ACC112 (cell line): Measurements from ENCODE around the gene CAMK2B.

ENCODE experiments used
- H2AFZ ChIP-seq: fragments of 200-600 bp; sonication (generic); one replicate; pipeline ENCODE4 v1.6.0; 2017; ENCODE audit warnings: antibody characterized with exemption, low read length; ENCODE audit not compliant: unreplicated experiment
- H3K27ac ChIP-seq: fragments of 200-600 bp; sonication (generic); 2 replicates; pipeline ENCODE4 v1.5.1; 2014; ENCODE audit warnings: low read depth, mild to moderate bottlenecking, antibody characterized with exemption, low read length, moderate library complexity
- H3K27me3 ChIP-seq: fragments of 200-600 bp; sonication (generic); 2 replicates; pipeline ENCODE4 v1.6.1; 2014; ENCODE audit warnings: mild to moderate bottlenecking, antibody characterized with exemption, low read length, moderate library complexity, mixed read lengths; ENCODE audit not compliant: insufficient read depth
- H3K36me3 ChIP-seq: fragments of 200-600 bp; sonication (generic); 2 replicates; pipeline ENCODE4 v1.6.1; 2016; ENCODE audit warnings: mild to moderate bottlenecking, antibody characterized with exemption, low read length, moderate library complexity, mixed read lengths; ENCODE audit not compliant: insufficient read depth
- H3K4me1 ChIP-seq: fragments of 200-600 bp; sonication (generic); one replicate; pipeline ENCODE4 v1.6.1; 2016; ENCODE audit warnings: low read length, mixed read lengths; ENCODE audit not compliant: insufficient read depth, unreplicated experiment, control insufficient read depth
- H3K4me3 ChIP-seq: fragments of 200-600 bp; sonication (generic); 2 replicates; pipeline ENCODE4 v1.5.1; 2014; ENCODE audit warnings: mild to moderate bottlenecking, low read depth, low read length
- H3K79me2 ChIP-seq: fragments of 200-600 bp; sonication (generic); one replicate; pipeline ENCODE4 v1.6.0; 2016; ENCODE audit warnings: low read length; ENCODE audit not compliant: control insufficient read depth, unreplicated experiment, insufficient read depth

The CAMK2B gene

DNA sequence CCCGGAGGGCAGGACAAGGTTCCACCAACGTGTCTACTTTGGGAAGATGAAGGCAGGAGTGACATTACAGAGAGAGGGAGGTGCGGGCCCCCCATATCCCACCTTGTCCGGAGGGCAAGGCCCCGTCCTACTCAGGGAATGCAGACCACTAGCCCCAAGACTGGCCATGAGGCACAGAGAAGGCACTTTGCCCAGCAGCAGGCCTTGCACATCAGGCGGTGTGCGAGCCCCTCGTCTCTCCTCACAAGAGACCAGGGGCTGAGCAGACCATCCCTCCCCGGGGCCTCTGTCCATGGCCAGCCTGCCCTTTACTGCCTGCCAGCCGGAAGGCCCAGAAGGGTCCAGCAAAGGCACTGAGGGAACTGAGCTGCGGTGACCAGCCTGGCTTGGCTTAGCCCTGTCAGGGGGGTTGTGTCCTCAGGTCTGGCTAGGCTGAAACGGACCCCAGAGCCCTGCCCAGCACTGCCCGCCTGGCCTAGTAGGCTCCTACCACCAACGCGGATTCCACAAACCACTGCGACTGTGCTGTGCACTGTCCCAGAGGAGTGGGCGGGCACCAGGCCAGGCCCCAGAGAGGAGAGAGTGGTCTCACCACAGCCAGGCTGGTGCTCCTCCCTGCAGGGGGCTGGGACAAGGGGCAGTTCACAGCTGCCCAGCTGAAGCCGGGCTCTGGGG is 16.7 kb downstream of the CAMK2B start:
- H2AFZ ChIP-seq, result no peak overlapping the region
- H3K27me3 ChIP-seq, result no peaks in the 10 kb centered on the region
- no peaks in the 10 kb centered on the region for H3K79me2 ChIP-seq
- H3K27ac ChIP-seq, result no peak overlapping the region
- H3K4me1 ChIP-seq, result no peaks in the 10 kb centered on the region
- no peaks in the 10 kb centered on the region for H3K36me3 ChIP-seq
- H3K4me3 ChIP-seq, result no peak overlapping the region

DNA sequence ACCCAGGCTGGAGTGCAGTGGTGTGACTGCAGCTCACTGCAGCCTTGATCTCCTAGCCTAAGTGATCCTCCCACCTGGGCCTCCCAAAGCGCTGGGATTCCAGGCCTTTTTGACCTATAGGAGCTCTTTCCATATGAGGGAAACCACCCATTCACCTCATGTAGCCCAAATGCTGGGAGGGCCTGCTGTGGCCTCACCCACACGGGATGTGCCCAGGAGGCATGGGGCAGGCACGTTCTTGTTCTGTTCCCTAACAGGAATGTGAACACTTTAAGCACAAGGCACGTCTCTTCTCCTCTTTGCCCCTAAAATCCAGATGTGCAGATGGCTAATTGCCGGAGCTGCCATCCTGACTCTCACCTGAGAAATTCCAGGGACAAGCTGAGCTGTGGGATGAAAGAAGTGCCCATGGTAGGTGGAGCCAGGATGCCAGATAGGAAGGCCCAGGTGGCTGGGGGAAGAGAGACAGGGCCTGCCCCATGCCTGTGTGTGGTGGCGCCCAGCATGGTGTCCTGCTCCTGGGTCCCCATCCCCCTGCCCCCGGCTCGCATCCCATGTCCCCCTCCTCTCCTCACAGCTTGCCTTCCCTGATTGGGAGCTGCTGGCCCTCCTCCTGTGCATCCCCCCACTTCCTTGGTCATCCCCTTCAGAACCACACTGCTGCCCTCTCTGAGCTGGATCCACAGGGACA is 17.3 kb downstream of the CAMK2B start:
- H3K27ac ChIP-seq, result no peak overlapping the region
- no peaks in the 10 kb centered on the region for H3K4me1 ChIP-seq
- no peak overlapping the region for H2AFZ ChIP-seq

DNA sequence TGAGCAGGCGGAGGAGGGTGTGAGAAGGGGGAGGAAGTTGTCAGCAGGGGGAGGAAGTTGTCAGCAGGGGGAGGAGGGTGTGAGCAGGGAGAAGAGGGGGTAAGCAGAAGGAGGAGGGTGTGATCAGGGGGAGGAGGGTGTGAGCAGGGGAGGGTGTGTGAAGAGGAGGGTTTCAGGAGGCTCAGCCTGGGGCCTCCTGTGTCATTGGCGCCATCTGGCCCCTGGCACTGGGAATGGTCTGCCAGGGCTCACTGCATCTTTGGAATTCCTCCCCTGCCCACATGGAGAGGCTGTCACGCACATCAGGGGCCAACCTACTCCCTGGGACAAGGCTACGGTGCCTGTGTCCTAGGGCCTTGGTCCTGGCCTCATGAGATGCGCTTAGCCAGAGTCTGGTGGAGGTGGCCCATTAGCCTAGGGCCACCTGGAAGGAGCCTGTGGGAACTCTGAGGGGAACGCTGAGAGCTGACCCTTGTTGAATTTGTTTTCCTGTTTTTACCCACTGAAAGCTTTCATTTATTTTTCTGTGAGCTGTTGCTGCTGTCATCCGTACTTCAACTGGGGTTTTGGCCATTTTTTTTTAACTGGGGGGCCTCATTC is 18.0 kb downstream of the CAMK2B start:
- Histone ChIP-seq H3K79me2 (no peaks in the 10 kb centered on the region), H3K4me1 (no peaks in the 10 kb centered on the region), H3K27ac (no peak overlapping the region), H2AFZ (no peak overlapping the region), H3K4me3 (no peak overlapping the region), H3K27me3 (no peaks in the 10 kb centered on the region), H3K36me3 (no peaks in the 10 kb centered on the region)

More for the DNA sequence above, 17.3 kb downstream of the CAMK2B start:
- no peaks in the 10 kb centered on the region for H3K27me3 ChIP-seq
- H3K36me3 ChIP-seq, result no peaks in the 10 kb centered on the region
- H3K79me2 ChIP-seq, result no peaks in the 10 kb centered on the region
- H3K4me3 ChIP-seq, result no peak overlapping the region

DNA sequence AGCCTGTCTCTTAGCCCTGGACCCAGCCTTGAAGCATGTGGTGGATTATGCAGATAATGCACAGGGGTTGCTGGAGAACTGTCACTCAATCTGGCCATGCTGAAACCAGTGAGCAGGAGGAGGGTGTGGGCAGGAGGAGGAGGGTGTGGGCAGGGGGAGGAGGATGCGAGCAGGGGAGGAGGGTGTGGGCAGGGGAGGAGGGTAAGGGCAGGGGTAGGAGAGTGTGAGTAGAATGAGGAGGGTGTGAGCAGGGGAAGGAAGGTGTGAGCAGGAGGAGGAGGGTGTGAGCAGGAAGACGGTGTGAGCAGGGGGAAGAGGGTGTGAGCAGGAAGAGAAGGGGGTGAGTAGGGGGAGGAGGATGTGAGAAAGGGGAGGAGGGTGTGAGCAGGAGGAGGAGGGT is 18.8 kb downstream of the CAMK2B start:
- H2AFZ ChIP-seq, result no peak overlapping the region
- no peaks in the 10 kb centered on the region for H3K4me1 ChIP-seq
- no peaks in the 10 kb centered on the region for H3K79me2 ChIP-seq
- no peaks in the 10 kb centered on the region for H3K27me3 ChIP-seq
- no peak overlapping the region for H3K27ac ChIP-seq
- no peak overlapping the region for H3K4me3 ChIP-seq
- H3K36me3 ChIP-seq, result no peaks in the 10 kb centered on the region

DNA sequence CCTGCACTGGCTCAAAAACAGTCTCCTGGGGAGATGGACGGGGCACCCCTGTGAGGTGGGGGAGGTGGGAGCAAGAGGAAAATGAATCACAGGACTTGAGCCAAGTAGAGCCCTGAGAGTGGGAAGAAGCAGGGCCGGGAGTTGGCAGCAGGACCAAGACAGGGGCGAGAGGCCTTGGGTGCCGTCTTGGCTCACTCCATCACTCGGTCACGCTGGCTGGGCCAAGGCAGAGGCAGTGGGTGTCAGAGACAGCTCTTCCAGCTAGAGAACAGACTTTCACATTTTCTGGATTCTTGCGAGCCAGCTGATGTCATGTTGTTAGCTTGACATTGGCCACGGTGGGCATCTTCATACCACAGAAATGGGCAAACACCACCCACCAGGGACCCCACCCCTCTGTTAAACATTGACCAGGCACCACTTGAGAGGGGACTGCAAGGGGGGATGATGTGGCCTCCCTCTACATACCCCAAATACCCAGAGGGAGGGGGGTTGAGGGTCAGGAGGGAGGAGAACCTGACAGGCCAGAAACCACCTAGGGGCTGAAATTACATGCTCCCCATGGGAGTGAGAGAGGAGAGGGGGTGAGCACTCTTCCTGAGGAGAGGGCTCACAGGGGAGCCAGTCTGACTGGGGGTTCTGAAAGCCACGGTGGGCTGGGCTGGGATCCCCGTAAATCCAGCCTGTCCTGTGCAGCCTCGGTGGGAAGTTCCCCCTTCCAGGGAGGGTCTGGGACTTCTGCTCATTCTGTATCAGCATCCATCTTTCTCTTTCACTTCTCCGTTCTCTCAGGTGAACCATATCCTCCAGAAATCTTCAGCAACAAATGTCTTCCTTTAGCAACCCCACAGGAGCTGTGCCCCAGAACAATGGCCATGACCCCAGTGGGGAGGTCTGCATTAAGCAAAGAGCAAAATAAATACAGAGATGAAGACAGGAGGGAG is 19.6 kb downstream of the CAMK2B start:
- Histone ChIP-seq H3K4me1 (no peaks in the 10 kb centered on the region), H3K27me3 (no peaks in the 10 kb centered on the region), H3K27ac (no peak overlapping the region), H3K4me3 (no peak overlapping the region), H3K79me2 (no peaks in the 10 kb centered on the region), H2AFZ (no peak overlapping the region), H3K36me3 (no peaks in the 10 kb centered on the region)

DNA sequence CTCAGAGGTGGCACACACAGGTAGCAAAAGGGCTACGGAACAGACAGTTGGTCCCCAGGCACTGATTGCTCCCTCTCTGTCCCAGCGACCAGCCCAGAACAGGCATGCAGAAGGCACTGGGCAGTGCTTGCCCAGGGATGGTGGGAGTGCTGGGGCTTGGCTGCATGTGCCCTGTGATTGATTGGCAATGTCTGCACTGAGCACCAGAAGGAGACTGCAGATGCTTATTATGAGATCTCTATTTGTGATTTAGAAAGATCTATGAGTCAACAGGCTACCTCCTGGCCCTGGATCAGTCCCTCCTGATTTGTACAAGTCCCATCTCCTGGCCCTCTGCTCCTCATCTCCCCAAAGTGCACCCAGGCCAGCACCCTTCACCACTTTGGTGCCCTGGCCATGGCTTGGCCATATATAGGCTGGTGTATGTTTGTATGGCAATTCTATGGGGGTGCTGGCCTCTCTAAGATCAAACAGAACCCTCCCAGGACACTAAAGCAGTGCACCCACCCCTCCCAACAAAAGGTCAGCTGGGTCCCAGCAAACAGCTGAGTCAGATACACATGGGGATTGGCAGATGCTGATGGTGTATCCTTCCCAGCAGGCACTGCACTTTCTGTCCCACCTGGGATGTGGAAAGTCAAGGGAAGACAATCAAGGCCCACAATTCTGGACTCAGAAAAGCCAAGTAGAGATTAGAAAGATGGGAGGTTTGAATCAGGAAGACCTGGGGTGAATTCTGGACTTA is 30.9 kb downstream of the CAMK2B start:
- no peaks in the 10 kb centered on the region for H3K36me3 ChIP-seq
- no peak overlapping the region for H3K4me3 ChIP-seq
- no peaks in the 10 kb centered on the region for H3K79me2 ChIP-seq
- no peak overlapping the region for H2AFZ ChIP-seq
- no peaks in the 10 kb centered on the region for H3K27me3 ChIP-seq
- H3K4me1 ChIP-seq, result peaks cover 7% of the 10 kb centered on the region
- H3K27ac ChIP-seq, result no peak overlapping the region

- H3K4me3 ChIP-seq, result no peak overlapping the region
- H3K27me3 ChIP-seq, result no peaks in the 10 kb centered on the region
- H2AFZ ChIP-seq, result no peak overlapping the region
- no peaks in the 10 kb centered on the region for H3K79me2 ChIP-seq
- H3K4me1 ChIP-seq, result peaks cover 7% of the 10 kb centered on the region
- H3K36me3 ChIP-seq, result no peaks in the 10 kb centered on the region
- H3K27ac ChIP-seq, result no peak overlapping the region
Measured at GRCh38 chr7:44293561-44294324, 31.7 kb downstream of the CAMK2B start.

DNA sequence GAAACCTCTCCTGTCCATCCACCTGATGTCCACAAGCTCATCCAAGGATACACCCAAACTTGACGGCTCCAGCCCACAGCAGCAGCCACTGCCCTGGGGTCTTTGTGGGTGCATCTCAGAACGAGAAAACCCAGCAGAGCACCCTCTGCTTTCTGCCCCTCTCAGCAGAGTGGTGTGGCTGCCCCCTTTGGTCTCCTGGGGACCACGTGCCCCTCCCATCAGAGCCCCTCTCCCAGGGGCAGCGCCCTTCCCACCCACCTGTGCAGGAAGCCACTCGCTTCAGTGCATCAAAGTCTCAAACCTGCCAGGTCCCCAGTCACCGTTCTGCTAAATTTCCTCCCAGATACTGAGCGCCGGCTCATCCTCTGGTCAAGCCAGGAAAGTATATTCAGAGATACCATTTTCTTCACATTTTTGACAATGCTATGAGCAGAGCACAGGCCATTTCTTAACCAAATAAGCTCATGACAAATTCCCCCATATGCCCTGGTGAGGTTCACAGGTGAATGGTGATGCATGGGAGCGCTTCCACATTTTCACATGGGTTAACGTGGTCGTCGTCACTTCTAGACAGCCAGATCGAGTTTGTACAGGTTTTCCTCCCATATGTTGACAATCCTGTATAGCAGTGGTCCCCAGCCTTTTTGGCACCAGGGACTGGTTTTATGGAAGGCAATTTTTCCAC is 32.4 kb downstream of the CAMK2B start:
- no peak overlapping the region for H3K4me3 ChIP-seq
- H3K27me3 ChIP-seq, result no peaks in the 10 kb centered on the region
- H3K27ac ChIP-seq, result no peak overlapping the region

GRCh38 chr7:44292420-44292817 is 33.0 kb downstream of the CAMK2B start:
- Histone ChIP-seq H3K27me3 (no peaks in the 10 kb centered on the region), H3K4me3 (no peak overlapping the region), H2AFZ (no peak overlapping the region), H3K4me1 (peaks cover 7% of the 10 kb centered on the region), H3K36me3 (no peaks in the 10 kb centered on the region), H3K79me2 (no peaks in the 10 kb centered on the region), H3K27ac (no peak overlapping the region)

More for the DNA sequence above, 32.4 kb downstream of the CAMK2B start:
- peaks cover 7% of the 10 kb centered on the region for H3K4me1 ChIP-seq
- no peak overlapping the region for H2AFZ ChIP-seq
- no peaks in the 10 kb centered on the region for H3K79me2 ChIP-seq
- no peaks in the 10 kb centered on the region for H3K36me3 ChIP-seq
